Measurements from ENCODE around the gene AQP4.

The AQP4 gene

DNA sequence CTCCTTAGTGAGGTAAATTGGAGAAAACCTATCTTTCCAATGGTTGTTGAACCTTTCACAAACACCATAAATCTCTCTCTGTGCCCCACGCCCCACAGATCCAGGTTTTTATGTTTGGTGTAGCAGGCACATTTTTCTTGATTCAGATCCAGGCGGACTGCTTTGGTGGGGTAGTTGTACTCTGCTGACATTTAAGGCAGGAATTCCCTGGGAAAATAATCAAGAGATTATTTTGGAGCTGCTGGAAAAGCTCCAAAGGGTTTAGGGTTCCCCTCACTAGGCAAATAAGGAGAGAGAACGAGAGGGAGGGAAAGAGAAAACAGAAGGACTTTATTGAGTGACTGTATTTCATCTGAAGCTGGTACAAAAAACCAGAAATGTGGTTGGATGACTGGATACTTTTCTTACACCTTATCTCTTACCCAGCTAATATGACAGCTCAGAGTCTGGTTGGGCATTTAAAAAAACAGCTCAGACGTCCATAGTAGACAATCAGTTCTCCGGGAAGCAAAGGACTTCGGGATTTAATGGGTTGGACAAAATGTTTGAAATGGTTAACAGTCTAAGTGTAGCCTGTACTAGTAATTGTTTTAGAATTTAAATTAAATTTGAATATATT, 3.6 kb upstream of the AQP4 start (continued):
- TF ChIP-seq PRDM2 (tag by site-specific recombination; IDR thresholded peaks at IDR 0.05; ENCODE audit: borderline replicate concordance): no peak
- TF ChIP-seq ZNF16 (tag by site-specific recombination; IDR thresholded peaks at IDR 0.05; ENCODE audit: low read depth): no peak
- no peak for TF ChIP-seq ZNF629 (tag by site-specific recombination; IDR thresholded peaks at IDR 0.05)
- TF ChIP-seq SP7 (tag by site-specific recombination; IDR thresholded peaks at IDR 0.05): 0 out of 2 replicates have a peak, but pooled peaks have one; percentile 18
- no peak for TF ChIP-seq ZNF394 (tag by site-specific recombination; IDR thresholded peaks at IDR 0.05; ENCODE audit: borderline replicate concordance)
- no peak for TF ChIP-seq ZNF404 (tag by site-specific recombination; IDR thresholded peaks at IDR 0.05)
- peak; percentile 75 for TF ChIP-seq WT1 (tag by site-specific recombination; IDR thresholded peaks at IDR 0.05)
- TF ChIP-seq ZNF26 (tag by site-specific recombination; IDR thresholded peaks at IDR 0.05): no peak
- TF ChIP-seq FEZF1 (tag by site-specific recombination; IDR thresholded peaks at IDR 0.05): no peak
- no peak for TF ChIP-seq BCL11B (tag by site-specific recombination; IDR thresholded peaks at IDR 0.05; ENCODE audit: low read depth)
- TF ChIP-seq ZNF785 (tag by site-specific recombination; IDR thresholded peaks at IDR 0.05): no peak
- TF ChIP-seq ZNF23 (tag by site-specific recombination; IDR thresholded peaks at IDR 0.05; ENCODE audit: borderline replicate concordance): no peak
- 0 out of 2 replicates have a peak, but pooled peaks have one; percentile 21 for TF ChIP-seq PRDM10 (tag by site-specific recombination; IDR thresholded peaks at IDR 0.05)
- TF ChIP-seq ZNF830 (tag by site-specific recombination; IDR thresholded peaks at IDR 0.05; ENCODE audit: low read depth): no peak
- TF ChIP-seq, protein P1, sequence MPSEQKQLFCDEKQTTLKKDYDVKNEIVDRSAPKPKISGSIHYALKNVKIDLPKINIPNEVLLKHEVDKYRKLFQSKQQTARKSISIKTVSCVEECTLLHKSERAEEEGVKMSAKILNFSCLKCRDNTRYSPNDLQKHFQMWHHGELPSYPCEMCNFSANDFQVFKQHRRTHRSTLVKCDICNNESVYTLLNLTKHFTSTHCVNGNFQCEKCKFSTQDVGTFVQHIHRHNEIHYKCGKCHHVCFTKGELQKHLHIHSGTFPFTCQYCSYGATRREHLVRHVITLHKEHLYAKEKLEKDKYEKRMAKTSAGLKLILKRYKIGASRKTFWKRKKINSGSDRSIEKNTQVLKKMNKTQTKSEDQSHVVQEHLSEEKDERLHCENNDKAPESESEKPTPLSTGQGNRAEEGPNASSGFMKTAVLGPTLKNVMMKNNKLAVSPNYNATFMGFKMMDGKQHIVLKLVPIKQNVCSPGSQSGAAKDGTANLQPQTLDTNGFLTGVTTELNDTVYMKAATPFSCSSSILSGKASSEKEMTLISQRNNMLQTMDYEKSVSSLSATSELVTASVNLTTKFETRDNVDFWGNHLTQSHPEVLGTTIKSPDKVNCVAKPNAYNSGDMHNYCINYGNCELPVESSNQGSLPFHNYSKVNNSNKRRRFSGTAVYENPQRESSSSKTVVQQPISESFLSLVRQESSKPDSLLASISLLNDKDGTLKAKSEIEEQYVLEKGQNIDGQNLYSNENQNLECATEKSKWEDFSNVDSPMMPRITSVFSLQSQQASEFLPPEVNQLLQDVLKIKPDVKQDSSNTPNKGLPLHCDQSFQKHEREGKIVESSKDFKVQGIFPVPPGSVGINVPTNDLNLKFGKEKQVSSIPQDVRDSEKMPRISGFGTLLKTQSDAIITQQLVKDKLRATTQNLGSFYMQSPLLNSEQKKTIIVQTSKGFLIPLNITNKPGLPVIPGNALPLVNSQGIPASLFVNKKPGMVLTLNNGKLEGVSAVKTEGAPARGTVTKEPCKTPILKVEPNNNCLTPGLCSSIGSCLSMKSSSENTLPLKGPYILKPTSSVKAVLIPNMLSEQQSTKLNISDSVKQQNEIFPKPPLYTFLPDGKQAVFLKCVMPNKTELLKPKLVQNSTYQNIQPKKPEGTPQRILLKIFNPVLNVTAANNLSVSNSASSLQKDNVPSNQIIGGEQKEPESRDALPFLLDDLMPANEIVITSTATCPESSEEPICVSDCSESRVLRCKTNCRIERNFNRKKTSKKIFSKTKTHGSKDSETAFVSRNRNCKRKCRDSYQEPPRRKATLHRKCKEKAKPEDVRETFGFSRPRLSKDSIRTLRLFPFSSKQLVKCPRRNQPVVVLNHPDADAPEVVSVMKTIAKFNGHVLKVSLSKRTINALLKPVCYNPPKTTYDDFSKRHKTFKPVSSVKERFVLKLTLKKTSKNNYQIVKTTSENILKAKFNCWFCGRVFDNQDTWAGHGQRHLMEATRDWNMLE (tag by site-specific recombination; conservative IDR thresholded peaks at IDR 0.05; ENCODE audit: low read depth): no peak
- TF ChIP-seq YY1 (tag by site-specific recombination; IDR thresholded peaks at IDR 0.05): no peak
- TF ChIP-seq ZNF701 (tag by site-specific recombination; IDR thresholded peaks at IDR 0.05): no peak
- TF ChIP-seq ZNF677 (tag by site-specific recombination; IDR thresholded peaks at IDR 0.05): no peak
- no peak for TF ChIP-seq ZNF791 (tag by site-specific recombination; IDR thresholded peaks at IDR 0.05)
- TF ChIP-seq KLF10 (tag by site-specific recombination; IDR thresholded peaks at IDR 0.05): no peak
- no peak for TF ChIP-seq ZNF37A (tag by site-specific recombination; IDR thresholded peaks at IDR 0.05)
- no peak for TF ChIP-seq ZSCAN16 (tag by site-specific recombination; IDR thresholded peaks at IDR 0.05)
- no peak for TF ChIP-seq ZNF19 (tag by site-specific recombination; IDR thresholded peaks at IDR 0.05; ENCODE audit: low read depth)
- TF ChIP-seq ZNF560 (tag by site-specific recombination; IDR thresholded peaks at IDR 0.05; ENCODE audit: borderline replicate concordance): no peak
- TF ChIP-seq ZNF140 (tag by site-specific recombination; IDR thresholded peaks at IDR 0.05): no peak
